ENCODE measurements around the gene ETV6. TPM values are rescaled to one million over a fixed set of nuclear protein-coding genes. Genes with fewer than 3 reads are reported as not detected.
A peak's percentile ranks its signal among the peaks of the same experiment; 100 is the strongest.

The ETV6 gene
- total RNA-seq, 2 donors from 2014 or later, result 41.4 to 58.4 TPM

DNA sequence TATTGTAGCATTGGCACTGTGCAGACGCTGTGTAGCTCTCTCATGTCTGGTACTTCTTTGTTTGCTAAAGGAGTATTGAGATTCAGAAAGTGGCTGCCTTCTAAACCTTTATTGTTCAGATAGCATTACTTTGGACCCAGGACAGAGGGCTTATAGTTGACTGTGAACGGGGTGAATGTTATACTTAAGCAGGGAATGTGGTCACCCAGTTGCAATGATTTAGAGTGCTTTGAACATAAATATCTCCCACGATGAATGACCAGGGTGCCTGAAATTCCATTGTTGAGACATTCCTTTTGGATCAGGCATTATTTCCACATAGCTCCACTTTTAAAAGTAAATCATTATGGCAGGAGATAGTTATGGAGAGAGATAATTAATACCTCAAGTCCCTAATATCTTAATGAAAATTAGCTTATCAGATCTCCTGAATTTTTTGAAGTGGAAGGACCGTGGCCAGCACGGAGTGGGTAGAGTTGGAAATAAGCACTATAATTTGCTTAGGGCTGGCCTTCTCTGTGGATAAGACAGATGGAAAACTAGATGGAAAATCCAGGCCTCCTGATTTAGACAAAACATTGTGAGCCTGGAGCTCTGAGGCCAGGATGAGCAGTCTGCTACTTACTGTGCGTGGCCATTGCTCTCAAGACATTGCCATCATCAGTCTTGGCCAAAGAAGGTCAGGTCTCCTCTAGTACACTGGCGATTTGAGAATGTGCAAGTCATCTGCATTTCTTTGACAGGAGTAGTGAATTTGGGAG is 114.5 kb downstream of the ETV6 start:
- DNase-seq (ENCODE audit: low spot score), result no peak
- Histone ChIP-seq H3K36me3 (no peaks in the 10 kb centered on the region), H3K27ac (peak overlapping the region; percentile 94 to 97), H3K4me3 (peak overlapping the region; percentile 10), H3K4me1 (ENCODE audit: control insufficient read depth in 1 of 2, low read depth in 2 of 2) (peaks cover 65 to 86% of the 10 kb centered on the region in 2 donors), H3K9me3 (no peaks in the 10 kb centered on the region), H3K27me3 (replicated peaks; ENCODE audit: insufficient read depth) (no peaks in the 10 kb centered on the region)
- TF ChIP-seq, protein P1, sequence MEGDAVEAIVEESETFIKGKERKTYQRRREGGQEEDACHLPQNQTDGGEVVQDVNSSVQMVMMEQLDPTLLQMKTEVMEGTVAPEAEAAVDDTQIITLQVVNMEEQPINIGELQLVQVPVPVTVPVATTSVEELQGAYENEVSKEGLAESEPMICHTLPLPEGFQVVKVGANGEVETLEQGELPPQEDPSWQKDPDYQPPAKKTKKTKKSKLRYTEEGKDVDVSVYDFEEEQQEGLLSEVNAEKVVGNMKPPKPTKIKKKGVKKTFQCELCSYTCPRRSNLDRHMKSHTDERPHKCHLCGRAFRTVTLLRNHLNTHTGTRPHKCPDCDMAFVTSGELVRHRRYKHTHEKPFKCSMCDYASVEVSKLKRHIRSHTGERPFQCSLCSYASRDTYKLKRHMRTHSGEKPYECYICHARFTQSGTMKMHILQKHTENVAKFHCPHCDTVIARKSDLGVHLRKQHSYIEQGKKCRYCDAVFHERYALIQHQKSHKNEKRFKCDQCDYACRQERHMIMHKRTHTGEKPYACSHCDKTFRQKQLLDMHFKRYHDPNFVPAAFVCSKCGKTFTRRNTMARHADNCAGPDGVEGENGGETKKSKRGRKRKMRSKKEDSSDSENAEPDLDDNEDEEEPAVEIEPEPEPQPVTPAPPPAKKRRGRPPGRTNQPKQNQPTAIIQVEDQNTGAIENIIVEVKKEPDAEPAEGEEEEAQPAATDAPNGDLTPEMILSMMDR (IDR thresholded peaks at IDR 0.05), result no peak
- ATAC-seq (ENCODE audit: insufficient number of reproducible peaks, low FRiP score, low read depth), result no peak

DNA sequence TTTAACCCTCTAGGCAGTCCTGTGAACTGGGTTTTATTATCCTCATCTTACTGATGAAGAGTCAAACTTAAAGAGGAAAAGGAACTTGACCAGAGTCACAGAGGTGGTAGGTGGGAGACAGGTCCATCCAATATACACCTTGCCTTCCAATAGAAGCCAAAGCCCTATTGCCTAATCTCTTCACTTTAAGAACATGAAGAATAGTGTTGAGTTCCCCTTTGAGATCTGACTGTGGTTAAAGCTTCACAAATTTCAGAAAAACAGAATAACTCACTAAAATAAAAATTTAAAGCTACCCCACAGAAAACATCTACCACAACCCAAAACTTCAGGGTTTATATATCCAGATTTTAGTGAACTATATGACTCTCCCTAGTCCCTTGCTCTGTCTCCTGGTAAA is 115.4 kb downstream of the ETV6 start:
- Histone ChIP-seq H3K36me3 (no peaks in the 10 kb centered on the region), H3K27ac (peak overlapping the region; percentile 94 to 97), H3K4me1 (ENCODE audit: control insufficient read depth in 1 of 2, low read depth in 2 of 2) (peaks cover 65 to 86% of the 10 kb centered on the region in 2 donors), H3K9me3 (no peaks in the 10 kb centered on the region), H3K4me3 (no peak overlapping the region), H3K27me3 (replicated peaks; ENCODE audit: insufficient read depth) (no peaks in the 10 kb centered on the region)
- ATAC-seq (ENCODE audit: insufficient number of reproducible peaks, low FRiP score, low read depth) (no peak), DNase-seq (ENCODE audit: low spot score) (no peak)
- TF ChIP-seq, protein P1 (IDR thresholded peaks at IDR 0.05), result no peak

DNA sequence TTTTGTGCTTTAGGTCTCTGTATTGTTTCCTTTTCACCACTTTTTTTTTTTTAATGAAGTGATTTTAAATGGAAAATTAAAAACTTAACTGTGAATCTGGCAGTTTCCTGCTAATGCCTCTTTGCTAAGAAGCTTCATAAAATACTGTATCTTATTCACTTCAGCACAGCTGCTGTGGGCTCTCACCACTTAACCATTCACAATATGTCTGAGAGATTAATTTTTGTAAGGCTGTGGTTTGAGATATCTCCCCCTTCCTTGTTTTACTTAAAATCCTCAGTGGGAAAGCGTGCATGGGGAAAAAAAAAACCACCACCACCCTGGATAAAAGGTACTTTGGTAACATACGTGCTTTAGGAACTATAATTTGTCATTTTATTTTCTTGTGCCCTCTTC is 115.9 kb downstream of the ETV6 start:
- ATAC-seq (ENCODE audit: insufficient number of reproducible peaks, low FRiP score, low read depth) (no peak), DNase-seq (ENCODE audit: low spot score) (no peak)
- H3K4me3 ChIP-seq, result peak overlapping the region; percentile 51
- H3K4me1 ChIP-seq (ENCODE audit: control insufficient read depth in 1 of 2, low read depth in 2 of 2), result peaks cover 63 to 88% of the 10 kb centered on the region in 2 donors
- H3K36me3 ChIP-seq, result no peaks in the 10 kb centered on the region
- peak overlapping the region; percentile 94 to 97 for H3K27ac ChIP-seq
- no peaks in the 10 kb centered on the region for H3K27me3 ChIP-seq (replicated peaks; ENCODE audit: insufficient read depth)
- no peaks in the 10 kb centered on the region for H3K9me3 ChIP-seq
- TF ChIP-seq, protein P1 (IDR thresholded peaks at IDR 0.05), result no peak

DNA sequence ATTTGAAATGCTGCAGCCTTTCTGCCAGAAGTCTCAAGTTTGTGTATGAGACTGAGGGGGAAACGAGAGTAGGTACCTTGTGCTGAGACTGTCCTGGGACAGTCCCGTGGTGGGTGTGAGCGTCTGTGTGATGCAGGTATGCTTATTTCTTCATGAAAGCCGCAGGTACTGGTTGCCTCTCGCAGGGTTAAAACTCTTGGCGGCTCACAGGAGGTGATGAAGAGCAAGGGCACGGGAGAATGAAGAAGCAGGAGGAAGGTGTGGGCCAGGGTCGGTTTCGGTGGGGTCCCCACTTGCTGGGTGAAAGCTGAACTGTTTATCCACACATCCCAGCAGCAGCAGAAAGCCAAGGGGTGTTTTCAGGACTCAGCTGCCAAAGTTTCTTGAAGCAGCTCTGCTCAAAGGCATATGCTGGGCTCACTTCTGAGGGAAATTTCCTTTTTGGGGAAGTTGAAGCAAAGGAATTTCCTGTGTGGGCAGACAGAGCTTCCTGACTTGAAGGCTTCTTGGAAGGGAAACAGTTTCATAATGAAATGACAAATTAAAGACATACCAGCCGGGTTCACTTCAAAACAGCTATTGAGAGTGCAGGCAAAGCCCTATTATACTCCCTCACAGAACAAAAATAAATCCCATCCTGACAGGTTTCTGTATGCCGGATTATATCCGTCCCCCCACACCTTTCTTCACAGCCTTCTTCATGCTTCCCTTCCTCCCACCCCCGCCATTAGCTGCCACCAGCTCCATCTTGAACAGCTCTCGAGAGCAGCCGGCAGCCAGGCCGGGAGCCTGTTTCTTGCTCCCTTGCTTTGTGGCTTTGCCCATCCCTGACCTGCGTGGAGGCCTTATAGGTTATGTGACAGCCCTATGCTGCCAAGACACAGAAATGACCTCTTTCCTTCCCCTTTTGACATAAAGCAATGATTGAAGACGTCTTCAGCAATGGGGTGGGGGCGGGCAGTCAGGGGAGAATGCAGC is 116.6 kb downstream of the ETV6 start:
- Histone ChIP-seq H3K4me3 (peak overlapping the region; percentile 51), H3K4me1 (ENCODE audit: control insufficient read depth in 1 of 2, low read depth in 2 of 2) (peaks cover 63 to 93% of the 10 kb centered on the region in 2 donors), H3K36me3 (no peaks in the 10 kb centered on the region), H3K9me3 (no peaks in the 10 kb centered on the region), H3K27ac (peak overlapping the region; percentile 94 to 97), H3K27me3 (replicated peaks; ENCODE audit: insufficient read depth) (no peaks in the 10 kb centered on the region)
- DNase-seq (ENCODE audit: low spot score) (no peak), ATAC-seq (ENCODE audit: insufficient number of reproducible peaks, low FRiP score, low read depth) (peak; percentile 35)
- TF ChIP-seq, protein P1 (IDR thresholded peaks at IDR 0.05), result no peak
